ENCODE data around the gene GP2.
A peak's percentile ranks its signal among the peaks of the same experiment; 100 is the strongest.
"Not testable (repeated sequence)": the region's sequence is repeated elsewhere in the genome, so short reads cannot be mapped to it uniquely, and the experiment has no call there.

The GP2 gene

DNA sequence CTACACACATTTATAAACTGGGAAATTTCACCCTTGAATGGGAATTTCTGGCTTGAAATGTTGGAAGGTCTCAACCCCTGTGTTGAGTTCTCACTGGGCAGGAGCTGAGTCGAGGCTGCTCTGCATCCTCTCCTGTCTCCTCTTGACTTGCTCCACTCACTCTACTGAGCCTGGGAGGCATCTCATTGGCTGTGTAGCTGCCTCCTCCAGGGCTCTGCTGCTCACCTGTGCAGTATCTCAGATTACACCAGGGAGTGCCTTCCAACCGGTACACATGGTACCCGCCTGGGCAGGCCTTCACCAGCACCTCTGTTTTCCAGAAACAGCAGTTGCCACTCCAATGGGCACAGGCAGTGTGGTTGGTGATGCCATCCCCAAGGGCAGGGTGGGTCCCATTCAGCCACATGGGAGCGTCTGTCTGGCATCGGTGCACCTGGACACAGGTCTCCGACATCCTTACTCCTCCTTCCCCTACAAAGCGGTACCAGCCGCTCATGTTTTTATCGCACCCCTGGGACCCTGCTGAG, 3.7 kb downstream of the GP2 start:
- peak; percentile 37 for DNase-seq

DNA sequence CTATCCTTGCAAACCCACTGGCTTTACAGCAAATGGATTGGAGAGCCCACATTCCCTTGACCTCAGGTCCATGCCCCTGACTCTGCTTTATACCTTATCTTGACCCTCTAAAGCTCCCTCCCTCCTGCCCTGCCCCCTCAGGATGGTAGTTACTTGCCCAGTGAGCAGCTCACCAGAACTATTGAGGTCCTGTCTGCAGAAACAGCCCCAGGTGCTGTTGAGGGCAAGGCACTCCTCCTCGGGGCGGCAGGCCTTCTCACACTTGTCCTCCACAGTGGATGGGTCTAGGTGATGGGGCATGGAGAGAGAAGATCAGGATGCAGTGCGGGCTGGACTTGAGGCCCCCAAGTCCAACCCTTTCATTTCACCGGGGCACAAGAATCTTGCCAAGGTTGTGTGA, 4.6 kb downstream of the GP2 start:
- DNase-seq = no peak

GRCh38 chr16:20321671-20322070, 5.6 kb downstream of the GP2 start:
- no peak for DNase-seq

DNA sequence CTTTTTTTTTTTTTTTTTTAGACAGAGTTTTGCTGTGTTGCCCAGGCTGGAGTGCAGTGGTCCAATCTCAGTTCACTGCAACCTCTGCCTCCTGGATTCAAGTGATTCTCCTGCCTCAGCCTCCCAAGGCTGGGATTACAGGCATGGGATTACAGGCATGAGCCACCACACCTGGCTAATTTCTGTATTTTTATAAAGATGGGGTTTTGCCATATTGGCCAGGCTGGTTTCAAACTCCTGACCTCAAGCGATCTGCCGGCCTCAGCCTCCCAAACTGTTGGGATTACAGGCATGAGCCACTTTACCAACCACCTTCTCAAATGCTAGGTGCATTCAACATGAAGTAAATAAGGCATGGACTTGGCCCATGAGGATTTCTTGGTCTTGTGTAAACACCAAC, 6.3 kb downstream of the GP2 start:
- DNase-seq = not testable (repeated sequence)

DNA sequence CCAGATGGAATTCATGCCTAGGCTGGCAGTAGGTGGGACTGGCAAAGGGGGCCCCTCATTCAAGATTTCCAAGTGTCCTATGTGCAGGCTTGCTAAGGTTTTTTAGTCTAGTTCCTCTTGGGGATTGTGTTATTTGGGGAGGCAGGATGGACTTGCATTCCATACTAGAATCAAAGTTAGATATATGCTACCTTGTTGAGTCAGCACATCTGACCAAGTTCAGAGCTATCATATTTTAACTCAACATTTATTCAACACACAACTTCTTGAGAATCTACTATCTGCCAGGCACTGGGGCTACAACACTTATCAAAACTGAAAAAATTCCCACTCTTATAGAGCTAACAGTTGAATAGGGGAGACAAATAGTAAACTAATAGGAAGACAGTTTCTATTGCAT, 6.7 kb downstream of the GP2 start:
- DNase-seq = no peak

DNA sequence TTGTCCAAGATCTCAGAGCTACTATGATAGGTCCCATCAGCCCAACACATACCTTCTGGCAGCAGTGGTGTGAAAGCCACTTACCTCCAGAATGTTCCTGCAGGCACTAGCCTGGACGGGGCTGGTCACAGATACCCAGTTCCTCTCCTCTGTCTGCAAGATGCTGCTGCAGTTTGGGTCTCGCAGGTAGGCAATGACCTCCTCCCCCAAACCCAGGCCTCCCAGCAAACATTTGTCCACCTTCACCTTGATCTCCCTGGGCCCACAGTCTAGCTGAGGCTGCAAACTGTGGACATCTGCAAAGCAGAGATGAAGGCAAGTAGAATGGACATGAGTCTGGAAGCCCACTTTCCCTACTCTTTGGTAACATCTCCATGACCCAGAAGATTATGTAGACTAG, 7.1 kb downstream of the GP2 start:
- no peak for DNase-seq

DNA sequence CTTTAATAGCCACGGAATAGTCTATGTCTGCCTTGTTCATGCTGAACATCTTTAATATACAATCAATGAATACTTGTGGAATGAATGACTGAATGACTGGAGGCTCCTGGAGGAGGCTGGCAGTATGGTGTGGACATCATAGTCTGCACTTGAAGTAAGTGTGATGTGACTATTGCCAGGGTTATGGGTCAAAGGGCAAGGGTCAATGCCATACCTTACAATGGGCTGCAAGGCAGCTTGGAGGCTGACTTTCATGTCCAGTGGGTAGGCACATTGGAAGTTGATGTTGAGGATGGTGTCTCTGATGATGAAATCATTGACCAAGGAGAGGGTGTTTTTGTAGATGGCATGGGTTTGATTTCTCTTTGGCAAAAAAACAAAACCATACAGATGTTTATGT, 7.9 kb downstream of the GP2 start:
- DNase-seq = no peak

DNA sequence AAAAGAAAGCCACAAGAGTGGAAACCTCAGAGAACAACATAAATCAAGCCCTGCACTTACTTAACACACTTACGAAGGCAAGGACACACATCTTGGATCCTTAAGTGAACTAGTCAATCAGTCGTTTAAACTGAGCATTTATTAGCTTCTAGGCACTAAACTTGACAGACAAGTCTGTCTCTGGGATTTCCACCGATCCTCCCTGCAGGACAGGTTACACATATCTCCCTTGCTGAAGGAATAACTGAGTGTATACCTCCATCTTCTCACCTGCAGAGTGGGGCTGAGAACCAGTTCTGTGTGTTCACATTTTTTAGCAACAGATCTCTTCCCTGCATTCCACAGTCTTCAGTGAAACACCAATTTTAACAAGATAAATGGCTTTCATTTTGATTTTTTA, 8.9 kb downstream of the GP2 start:
- DNase-seq = no peak

DNA sequence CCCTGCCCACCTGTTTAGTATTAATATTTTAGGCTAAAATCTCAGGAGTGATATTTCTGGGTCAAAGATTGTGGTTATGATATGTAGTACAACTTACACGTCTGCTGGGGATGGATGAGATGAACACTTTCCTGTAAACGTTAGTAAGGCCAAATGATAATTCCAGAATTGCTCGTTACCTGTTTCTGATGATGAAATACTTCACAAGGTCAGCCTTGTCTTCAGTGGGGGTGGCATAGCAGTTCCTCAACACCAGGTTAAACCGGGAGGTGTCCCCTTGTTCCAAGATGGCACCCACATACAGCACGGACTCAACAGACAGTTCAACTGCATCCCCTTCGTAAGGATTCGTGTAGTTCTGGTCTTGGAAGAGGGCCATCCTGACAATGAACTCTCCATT, 9.3 kb downstream of the GP2 start:
- no peak for DNase-seq

- DNase-seq = no peak
These were observed 10.2 kb downstream of the GP2 start for GRCh38 chr16:20317117-20317516.

GRCh38 chr16:20316715-20317114, 10.6 kb downstream of the GP2 start:
- DNase-seq = no peak

GRCh38 chr16:20315764-20316163, 11.5 kb downstream of the GP2 start:
- no peak for DNase-seq

DNA sequence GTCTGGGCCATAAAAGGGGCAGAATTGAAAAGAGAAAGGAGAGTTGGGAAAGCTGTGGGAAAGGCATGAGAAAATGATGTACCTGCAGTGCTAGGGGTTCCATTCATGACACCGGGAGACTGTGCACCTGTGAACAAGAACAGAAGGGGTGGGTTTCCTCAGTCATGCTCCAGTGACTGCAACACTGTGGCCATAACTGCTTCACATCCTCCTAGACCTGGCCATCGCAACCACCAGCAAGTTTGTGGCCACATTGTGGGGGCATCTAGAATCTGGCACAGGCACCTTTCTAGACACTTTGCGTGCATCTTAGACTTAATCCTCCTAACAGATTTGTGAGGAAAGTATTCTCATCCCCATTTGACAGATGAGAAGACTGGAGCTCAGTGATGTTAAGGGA, 12.7 kb downstream of the GP2 start:
- no peak for DNase-seq

DNA sequence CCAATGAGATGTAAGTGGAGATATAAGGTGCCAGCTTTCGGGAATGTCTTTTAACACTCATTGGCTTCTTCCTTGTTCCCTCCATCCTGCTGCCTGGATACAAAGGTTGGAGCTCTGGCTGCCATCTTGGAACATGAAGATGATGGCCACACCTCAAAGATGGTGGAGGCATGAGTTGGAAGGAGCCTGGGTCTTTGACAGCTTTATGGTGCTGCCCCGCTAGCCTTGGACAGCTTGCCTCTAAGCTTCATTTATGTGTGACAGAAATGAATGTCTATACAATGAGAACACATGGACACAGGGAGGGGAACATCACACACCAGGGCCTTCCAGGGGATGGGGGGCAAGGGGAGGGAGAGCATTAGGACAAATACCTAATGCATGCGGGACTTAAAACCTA, 13.6 kb downstream of the GP2 start:
- DNase-seq = no peak

DNA sequence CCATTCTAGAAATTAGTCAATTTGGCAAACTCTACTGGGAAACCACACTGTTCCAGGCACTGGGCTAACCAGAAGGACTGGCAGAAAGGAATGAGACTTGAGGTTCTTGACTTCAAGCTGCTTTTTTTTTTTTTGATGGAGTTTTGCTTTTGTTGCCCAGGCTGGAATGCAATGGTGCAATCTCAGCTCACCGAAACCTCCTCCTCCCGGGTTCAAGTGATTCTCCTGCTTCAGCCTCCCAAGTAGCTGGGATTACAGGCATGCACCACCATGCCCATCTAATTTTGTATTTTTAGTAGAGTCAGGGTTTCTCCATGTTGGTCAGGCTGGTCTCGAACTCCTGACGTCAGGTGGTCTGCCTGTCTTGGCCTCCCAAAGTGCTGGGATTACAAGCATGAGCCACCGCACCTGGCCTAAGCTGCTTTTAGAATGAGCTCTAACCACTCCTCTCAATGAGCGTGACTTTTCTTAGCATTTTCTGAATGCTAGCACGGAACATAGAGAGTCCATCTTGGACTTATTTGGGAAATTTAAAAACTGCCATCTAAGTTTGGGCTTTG, 14.7 kb downstream of the GP2 start:
- DNase-seq = not testable (repeated sequence)

- no peak for DNase-seq
These were observed 15.8 kb downstream of the GP2 start for GRCh38 chr16:20311548-20311947.

DNA sequence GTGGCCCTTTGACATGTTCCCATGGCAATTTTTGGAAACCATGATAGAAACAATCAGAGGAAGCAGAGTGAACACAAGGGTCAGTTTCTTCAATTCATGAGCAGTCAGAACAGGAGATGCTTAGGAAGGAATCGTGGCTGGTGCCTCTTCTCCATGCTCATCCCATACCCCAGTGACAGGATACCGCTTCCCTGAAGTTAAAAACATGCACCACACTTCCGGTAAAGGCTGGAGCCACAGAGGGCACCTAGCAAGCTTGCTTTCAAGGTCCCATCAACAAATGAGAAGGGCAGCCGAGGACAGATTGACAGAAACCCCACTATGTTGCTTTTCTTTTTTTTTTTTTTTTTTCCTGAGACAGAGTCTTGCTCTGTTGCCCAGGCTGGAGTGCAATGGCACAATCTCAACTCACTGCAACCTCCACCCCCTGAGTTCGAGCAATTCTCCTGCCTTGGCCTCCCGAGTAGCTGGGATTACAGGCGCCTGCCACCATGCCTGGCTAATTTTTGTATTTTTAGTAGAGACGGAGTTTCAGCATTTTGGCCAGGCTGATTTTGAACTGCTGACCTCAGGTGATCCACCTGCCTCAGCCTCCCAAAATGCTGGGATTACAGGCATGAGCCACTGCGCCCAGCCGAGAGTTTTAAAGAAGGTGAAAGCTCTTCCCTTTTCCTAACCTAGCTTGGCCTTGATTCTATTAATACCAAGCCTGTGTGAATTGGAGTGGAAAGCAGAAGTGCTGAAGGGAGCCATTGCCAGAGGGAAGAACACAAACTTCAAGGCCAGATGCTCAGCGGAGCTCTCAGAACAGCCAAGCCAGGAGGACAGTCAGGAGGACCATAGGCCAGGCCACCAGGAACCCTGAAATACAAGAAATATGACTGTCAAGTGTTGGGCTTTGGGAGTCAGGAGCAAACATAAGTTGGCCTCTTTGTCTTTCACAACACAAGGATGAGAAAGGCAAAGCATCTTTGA, 16.6 kb downstream of the GP2 start:
- no peak for DNase-seq

DNA sequence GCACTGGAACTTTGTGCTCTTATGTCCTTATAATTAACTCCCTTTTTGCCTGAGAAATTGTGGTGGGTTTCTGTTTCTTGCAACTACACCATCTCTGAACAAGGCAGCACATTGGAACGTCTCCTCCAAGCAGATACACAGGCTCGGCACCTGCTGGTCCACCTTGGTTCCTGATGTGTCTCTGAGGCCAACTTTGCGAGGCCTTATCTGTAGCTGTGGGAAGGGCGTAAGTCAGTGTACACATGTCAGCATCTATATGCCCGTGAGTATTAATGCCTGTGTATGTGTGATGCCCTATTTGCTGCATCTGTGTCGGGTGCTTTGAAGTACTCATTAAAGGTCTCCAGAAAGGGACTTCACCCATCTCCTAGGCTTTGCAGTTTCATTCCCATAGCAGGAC, 17.5 kb downstream of the GP2 start:
- no peak for DNase-seq

- DNase-seq = no peak
These were observed 18.3 kb downstream of the GP2 start for GRCh38 chr16:20308801-20309590.

GRCh38 chr16:20308266-20308665, 19.0 kb downstream of the GP2 start:
- DNase-seq = no peak

DNA sequence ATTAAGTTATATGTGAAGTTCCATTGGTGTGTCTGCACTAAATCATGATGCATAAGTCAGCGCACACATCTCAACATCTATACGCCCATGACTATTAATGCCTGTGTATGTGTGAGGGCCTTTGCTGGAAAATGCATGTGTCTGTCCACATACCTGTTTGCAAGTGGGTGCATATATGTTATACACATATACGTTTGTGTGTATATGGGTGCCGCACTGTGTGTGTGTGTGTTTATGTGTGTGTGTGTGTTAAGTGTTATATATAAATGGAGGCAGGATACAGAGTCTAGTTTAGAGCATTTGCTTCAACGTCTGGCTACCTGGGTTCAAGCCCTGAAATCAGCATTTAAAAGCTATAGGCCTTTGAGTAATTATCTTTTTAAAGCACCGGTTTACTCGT, 19.5 kb downstream of the GP2 start:
- no peak for DNase-seq

- DNase-seq = no peak
These were observed 20.1 kb downstream of the GP2 start for GRCh38 chr16:20307240-20307671.

- no peak for DNase-seq
These were observed 20.9 kb downstream of the GP2 start for GRCh38 chr16:20306401-20306800.

DNA sequence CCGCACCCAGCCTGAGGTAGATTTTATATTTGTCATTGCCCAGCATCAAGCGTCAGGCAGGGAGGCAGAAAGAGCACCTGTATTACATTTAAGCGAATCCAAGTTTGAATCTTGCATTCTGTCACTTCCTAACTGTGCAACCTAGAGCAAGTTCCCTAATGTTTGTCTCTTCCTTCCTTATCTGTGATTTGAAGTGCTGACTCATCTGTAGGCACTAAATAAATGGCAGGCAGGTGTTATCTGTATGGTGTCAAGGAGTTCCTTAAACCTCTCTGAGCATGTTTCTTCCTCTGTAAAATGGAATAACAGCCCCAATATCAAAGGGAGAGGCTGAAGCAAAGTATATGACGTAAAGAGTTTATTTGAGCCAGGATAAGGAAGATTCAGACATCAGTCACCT, 24.3 kb downstream of the GP2 start:
- no peak for DNase-seq

Measured in NCI-H2171 (cell line).